Measurements from ENCODE around the gene FAM20C. TPM values are rescaled to one million over a fixed set of nuclear protein-coding genes. Genes with fewer than 3 reads are reported as not detected.

The FAM20C gene
- total RNA-seq, 2 donors from 2014 or later, result 37.8 to 62.0 TPM

- Histone ChIP-seq H3K4me1 (replicated peaks) (no peaks in the 10 kb centered on the region), H3K27ac (no peak overlapping the region), H3K27me3 (replicated peaks; ENCODE audit: insufficient read depth) (no peaks in the 10 kb centered on the region), H3K4me3 (no peak overlapping the region), H3K36me3 (no peaks in the 10 kb centered on the region), H3K9me3 (no peaks in the 10 kb centered on the region)
- no peak for TF ChIP-seq POLR2A (IDR thresholded peaks at IDR 0.05)
- no peak for TF ChIP-seq CTCF (IDR thresholded peaks at IDR 0.05)
- TF ChIP-seq POLR2AphosphoS5 (IDR thresholded peaks at IDR 0.05), result no peak
- intact Hi-C loops (cut with DNase I), result no loop called here
- DNase-seq (ENCODE audit: low spot score), result no peak
- 83% methylated on average over 23 of the region's 24 CpGs for WGBS
Observed at GRCh38 chr7:297611-298374, 105.4 kb downstream of the FAM20C start.

GRCh38 chr7:298375-298702 is 106.0 kb downstream of the FAM20C start:
- no peak for DNase-seq (ENCODE audit: low spot score)
- Histone ChIP-seq H3K36me3 (no peaks in the 10 kb centered on the region), H3K27me3 (replicated peaks; ENCODE audit: insufficient read depth) (no peaks in the 10 kb centered on the region), H3K9me3 (no peaks in the 10 kb centered on the region), H3K4me3 (no peak overlapping the region), H3K4me1 (replicated peaks) (no peaks in the 10 kb centered on the region), H3K27ac (no peak overlapping the region)
- intact Hi-C loops (cut with DNase I), result no loop called here
- no peak for TF ChIP-seq CTCF (IDR thresholded peaks at IDR 0.05)
- no peak for TF ChIP-seq POLR2AphosphoS5 (IDR thresholded peaks at IDR 0.05)
- TF ChIP-seq POLR2A (IDR thresholded peaks at IDR 0.05), result no peak
- WGBS, result 80% methylated on average over 15 of the region's 15 CpGs

- no peaks in the 10 kb centered on the region for H3K9me3 ChIP-seq
- H3K36me3 ChIP-seq, result no peaks in the 10 kb centered on the region
- no peak for TF ChIP-seq POLR2AphosphoS5 (IDR thresholded peaks at IDR 0.05)
- no peak for TF ChIP-seq CTCF (IDR thresholded peaks at IDR 0.05)
- TF ChIP-seq POLR2A (IDR thresholded peaks at IDR 0.05), result no peak
- WGBS, result 80% methylated on average over 13 of the region's 13 CpGs
- intact Hi-C loops (cut with DNase I), result no loop called here
- H3K4me1 ChIP-seq (replicated peaks), result no peaks in the 10 kb centered on the region
- DNase-seq (ENCODE audit: low spot score), result no peak
- no peak overlapping the region for H3K4me3 ChIP-seq
- H3K27me3 ChIP-seq (replicated peaks; ENCODE audit: insufficient read depth), result no peaks in the 10 kb centered on the region
- no peak overlapping the region for H3K27ac ChIP-seq
Observed at GRCh38 chr7:298743-299142, 106.4 kb downstream of the FAM20C start.

- no peak for DNase-seq (ENCODE audit: low spot score)
Observed at GRCh38 chr7:299169-299568, 106.8 kb downstream of the FAM20C start.

More at GRCh38 chr7:299169-299568, 106.8 kb downstream of the FAM20C start:
- no peaks in the 10 kb centered on the region for H3K9me3 ChIP-seq
- TF ChIP-seq POLR2AphosphoS5 (IDR thresholded peaks at IDR 0.05), result no peak
- no peak for TF ChIP-seq CTCF (IDR thresholded peaks at IDR 0.05)
- TF ChIP-seq POLR2A (IDR thresholded peaks at IDR 0.05), result no peak
- no peaks in the 10 kb centered on the region for H3K27me3 ChIP-seq (replicated peaks; ENCODE audit: insufficient read depth)
- 91% methylated on average over 15 of the region's 15 CpGs for WGBS
- H3K36me3 ChIP-seq, result no peaks in the 10 kb centered on the region
- no peaks in the 10 kb centered on the region for H3K4me1 ChIP-seq (replicated peaks)
- intact Hi-C loops (cut with DNase I), result no loop called here
- no peak overlapping the region for H3K27ac ChIP-seq
- no peak overlapping the region for H3K4me3 ChIP-seq

Measured in prostate gland (tissue), 2 donors.